ENCODE data around the gene SOX30.

Gene SOX30

DNA sequence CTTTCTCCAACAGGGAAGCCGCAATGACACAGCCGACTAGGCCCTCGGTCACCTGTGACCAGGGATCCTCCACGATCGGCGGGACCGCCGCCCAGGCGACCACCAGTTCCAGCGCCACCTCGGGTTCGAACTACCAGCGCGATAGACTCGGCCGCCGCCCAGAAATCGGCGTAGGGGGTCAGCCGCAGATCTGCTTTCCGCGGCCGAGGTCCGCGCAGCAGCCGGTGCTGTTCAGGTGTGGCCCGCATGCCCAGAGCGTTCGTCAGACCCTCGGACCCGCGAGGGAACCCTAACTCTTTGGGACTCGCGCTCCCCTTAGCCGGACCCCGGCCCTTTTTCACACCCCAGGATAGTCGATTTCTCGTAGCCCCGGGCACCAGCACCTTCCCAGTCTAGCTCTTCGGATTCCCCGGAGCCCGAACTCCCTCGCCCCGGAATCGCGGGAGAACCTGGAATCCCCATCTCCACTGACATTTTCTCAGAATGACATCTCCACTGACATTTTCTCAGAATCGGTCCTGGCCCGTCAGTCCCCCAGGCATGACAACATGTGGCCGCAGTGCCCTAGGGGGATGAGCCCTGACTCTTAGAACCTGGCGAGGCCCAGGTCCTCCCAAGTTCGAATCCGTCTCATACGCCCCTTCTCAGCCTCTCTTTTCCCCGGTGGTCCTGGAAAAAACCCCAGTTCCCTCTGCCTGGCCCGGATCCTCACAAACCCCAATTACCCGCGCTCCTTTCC lies 19.5 kb upstream of the SOX30 start:
- H3K4me3 ChIP-seq (ENCODE audit: low read depth, low read length): peak overlapping the region; percentile 69
- no peak for DNase-seq (ENCODE audit: low read depth)
- TF ChIP-seq, protein P1, sequence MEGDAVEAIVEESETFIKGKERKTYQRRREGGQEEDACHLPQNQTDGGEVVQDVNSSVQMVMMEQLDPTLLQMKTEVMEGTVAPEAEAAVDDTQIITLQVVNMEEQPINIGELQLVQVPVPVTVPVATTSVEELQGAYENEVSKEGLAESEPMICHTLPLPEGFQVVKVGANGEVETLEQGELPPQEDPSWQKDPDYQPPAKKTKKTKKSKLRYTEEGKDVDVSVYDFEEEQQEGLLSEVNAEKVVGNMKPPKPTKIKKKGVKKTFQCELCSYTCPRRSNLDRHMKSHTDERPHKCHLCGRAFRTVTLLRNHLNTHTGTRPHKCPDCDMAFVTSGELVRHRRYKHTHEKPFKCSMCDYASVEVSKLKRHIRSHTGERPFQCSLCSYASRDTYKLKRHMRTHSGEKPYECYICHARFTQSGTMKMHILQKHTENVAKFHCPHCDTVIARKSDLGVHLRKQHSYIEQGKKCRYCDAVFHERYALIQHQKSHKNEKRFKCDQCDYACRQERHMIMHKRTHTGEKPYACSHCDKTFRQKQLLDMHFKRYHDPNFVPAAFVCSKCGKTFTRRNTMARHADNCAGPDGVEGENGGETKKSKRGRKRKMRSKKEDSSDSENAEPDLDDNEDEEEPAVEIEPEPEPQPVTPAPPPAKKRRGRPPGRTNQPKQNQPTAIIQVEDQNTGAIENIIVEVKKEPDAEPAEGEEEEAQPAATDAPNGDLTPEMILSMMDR (IDR thresholded peaks at IDR 0.05; ENCODE audit: low read depth, low read length, missing control alignments): no peak
- in situ Hi-C loops (cut with HindIII; ENCODE audit: low sequenced_read_pairs): no loop called here

DNA sequence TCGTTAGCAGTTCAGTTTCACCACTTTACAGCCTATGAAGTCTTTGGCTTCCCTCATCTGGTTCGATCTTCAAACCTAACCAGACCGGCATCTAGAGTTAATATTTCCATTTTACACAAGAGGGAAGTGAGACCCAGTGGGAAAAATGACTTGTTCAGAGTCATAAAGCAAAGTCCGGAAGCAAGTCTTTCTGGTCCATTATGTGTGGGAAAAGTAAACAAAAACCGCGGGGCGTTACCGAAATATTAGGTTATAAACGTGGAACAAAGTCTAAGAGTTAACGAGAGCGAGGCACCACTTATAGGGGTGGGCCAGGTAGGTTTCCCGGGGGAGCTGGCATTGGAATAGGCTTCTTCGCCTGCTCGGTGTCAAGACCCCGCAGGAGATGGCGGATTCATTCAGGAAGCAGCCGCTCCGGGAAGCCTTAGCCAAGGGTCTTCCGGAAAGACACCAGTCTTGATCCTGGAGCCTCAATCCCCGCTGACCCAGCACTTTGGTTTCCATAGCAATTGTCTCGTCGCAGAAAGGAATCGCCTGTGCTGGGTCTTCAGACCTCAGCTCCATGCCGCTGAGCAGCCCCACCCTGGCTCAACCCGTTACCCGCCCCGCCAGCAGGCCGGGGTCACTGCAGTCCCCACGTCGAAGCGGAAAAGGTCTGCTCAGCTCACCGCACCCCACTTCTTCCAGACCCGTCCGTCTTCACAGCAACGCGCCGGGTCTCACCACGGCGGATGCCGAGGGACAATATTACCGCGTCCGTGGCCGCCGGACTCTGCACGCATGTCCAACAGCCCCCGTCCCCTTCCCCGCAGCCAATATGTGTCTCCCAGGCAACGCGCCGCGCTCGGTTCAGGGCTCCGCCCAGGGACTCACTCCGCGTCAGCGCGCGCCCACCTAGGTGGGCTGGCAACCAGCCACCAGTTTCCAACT lies 18.7 kb upstream of the SOX30 start, which contains the start of gene C5orf52:
Gene C5orf52 (plus strand): TSS at position 872 of the 930 bp plus-strand sequence. CDS start 82 bp downstream, outside the sequence.
- peak within 1 kb of the TSS; percentile 69 for H3K4me3 ChIP-seq (ENCODE audit: low read depth, low read length)
- TF ChIP-seq, protein P1 (IDR thresholded peaks at IDR 0.05; ENCODE audit: low read depth, low read length, missing control alignments): no peak
- in situ Hi-C loops (cut with HindIII; ENCODE audit: low sequenced_read_pairs): no loop called here
- no peak for DNase-seq (ENCODE audit: low read depth)

DNA sequence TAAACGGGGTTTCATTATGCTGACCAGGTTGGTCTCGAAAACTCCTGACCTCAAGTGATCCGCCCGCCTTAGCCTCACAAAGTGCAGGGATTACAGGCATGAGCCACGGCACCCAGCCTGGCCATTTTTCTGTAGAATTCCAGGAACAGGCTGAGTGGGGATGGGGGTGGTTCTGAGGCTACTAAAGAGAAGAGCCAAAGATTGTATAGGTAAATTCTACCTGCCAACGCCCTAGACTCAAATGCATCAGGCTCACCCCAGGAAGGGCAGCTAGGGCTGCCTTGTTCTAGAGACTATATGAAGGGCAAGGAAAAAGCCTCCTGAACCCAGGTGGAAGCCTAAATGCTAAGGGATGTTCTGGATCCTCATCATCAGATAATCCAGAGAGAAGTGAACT lies 17.5 kb upstream of the SOX30 start:
- TF ChIP-seq, protein P1 (IDR thresholded peaks at IDR 0.05; ENCODE audit: low read depth, low read length, missing control alignments): no peak
- in situ Hi-C loops (cut with HindIII; ENCODE audit: low sequenced_read_pairs): no loop called here
- no peak for DNase-seq (ENCODE audit: low read depth)

DNA sequence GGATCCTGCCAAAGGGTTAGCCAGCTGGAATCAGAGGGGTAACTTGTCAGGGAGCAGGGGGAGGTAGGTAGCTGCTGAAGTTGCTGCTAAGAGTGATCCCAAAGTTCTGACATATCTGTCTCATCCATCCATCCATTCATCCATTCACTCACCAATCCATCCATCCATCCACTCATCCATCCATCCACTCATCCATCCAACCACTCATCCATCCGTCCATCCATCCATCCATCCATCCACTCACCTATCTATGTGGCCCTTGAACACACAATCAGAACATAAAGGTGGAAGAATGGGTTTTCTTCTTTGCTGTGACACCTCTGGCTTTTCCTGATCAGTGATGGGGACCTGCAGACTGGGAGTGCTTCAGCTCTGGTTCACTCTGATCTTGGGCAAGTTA lies 16.1 kb upstream of the SOX30 start:
- TF ChIP-seq, protein P1 (IDR thresholded peaks at IDR 0.05; ENCODE audit: low read depth, low read length, missing control alignments): no peak
- in situ Hi-C loops (cut with HindIII; ENCODE audit: low sequenced_read_pairs): no loop called here

More for the DNA sequence above, 17.5 kb upstream of the SOX30 start:
- H3K4me3 ChIP-seq (ENCODE audit: low read depth, low read length): no peak overlapping the region

DNA sequence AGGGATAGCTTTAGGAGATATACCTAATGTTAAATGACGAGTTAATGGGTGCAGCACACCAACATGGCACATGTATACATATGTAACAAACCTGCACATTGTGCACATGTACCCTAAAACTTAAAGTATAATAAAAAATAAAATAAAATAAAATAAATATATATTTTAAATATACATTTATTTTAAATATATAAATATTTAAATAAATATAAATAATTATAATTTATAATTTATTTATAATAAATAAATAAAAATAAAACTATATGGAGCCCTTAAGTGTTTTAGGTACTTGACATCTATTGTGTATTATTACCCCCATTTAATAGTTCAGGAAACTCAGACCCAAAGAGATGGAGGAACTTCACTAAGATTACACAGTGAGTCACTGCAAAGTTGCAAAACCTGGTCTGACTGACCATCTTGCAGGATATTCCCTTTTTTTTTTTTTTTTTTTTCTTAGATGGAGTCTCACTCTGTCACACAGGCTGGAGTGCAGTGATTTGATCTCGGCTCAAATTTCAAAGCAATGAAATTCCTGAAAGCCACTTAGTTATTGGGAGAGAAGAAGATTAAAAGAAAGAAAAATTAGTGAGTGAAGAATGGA lies 13.3 kb upstream of the SOX30 start:
- no peak for DNase-seq (ENCODE audit: low read depth)
- in situ Hi-C loops (cut with HindIII; ENCODE audit: low sequenced_read_pairs): no loop called here
- TF ChIP-seq, protein P1 (IDR thresholded peaks at IDR 0.05; ENCODE audit: low read depth, low read length, missing control alignments): no peak

More for the DNA sequence above, 16.1 kb upstream of the SOX30 start:
- no peak overlapping the region for H3K4me3 ChIP-seq (ENCODE audit: low read depth, low read length)
- DNase-seq (ENCODE audit: low read depth): no peak

More for the DNA sequence above, 13.3 kb upstream of the SOX30 start:
- H3K4me3 ChIP-seq (ENCODE audit: low read depth, low read length): no peak overlapping the region

All from astrocyte of the cerebellum (primary cell).